HG03558 (cell line): ENCODE results near the gene ARMC5.
"Not testable (repeated sequence)": the region's sequence is repeated elsewhere in the genome, so short reads cannot be mapped to it uniquely, and the experiment has no call there.

ENCODE experiments used
- ATAC-seq: cut with Tn5 transposase; IDR thresholded peaks from one replicate; pipeline ENCODE4 v1.9.1; 2021; ENCODE audit warnings: moderate number of reproducible peaks; ENCODE audit not compliant: unreplicated experiment; ENCODE audit errors: extremely low read depth

ARMC5 gene, protein sequence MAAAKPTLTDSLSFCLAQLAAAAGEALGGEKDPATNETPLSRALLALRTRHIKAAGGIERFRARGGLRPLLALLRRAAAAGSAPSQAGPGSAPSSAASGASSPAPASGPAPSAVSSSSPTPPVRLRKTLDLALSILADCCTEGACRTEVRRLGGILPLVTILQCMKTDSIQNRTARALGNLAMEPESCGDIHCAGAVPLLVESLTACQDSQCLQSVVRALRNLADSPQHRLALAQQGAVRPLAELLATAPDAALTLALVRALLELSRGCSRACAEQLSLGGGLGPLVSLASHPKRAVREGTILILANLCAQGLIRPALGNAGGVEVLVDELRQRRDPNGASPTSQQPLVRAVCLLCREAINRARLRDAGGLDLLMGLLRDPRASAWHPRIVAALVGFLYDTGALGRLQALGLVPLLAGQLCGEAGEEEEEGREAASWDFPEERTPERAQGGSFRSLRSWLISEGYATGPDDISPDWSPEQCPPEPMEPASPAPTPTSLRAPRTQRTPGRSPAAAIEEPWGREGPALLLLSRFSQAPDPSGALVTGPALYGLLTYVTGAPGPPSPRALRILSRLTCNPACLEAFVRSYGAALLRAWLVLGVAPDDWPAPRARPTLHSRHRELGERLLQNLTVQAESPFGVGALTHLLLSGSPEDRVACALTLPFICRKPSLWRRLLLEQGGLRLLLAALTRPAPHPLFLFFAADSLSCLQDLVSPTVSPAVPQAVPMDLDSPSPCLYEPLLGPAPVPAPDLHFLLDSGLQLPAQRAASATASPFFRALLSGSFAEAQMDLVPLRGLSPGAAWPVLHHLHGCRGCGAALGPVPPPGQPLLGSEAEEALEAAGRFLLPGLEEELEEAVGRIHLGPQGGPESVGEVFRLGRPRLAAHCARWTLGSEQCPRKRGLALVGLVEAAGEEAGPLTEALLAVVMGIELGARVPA

GRCh38 chr16:31458844-31459686, at the start of gene ARMC5:
ARMC5 (plus strand) TSS chr16:31459501; CDS start chr16:31459525, 24 bp downstream.
- ATAC-seq, result peak; percentile 50

- no peak for ATAC-seq
Observed at GRCh38 chr16:31410082-31410481, 49.2 kb upstream of the ARMC5 start.

- ATAC-seq, result no peak
Observed at GRCh38 chr16:31411024-31411844, 48.1 kb upstream of the ARMC5 start.

DNA sequence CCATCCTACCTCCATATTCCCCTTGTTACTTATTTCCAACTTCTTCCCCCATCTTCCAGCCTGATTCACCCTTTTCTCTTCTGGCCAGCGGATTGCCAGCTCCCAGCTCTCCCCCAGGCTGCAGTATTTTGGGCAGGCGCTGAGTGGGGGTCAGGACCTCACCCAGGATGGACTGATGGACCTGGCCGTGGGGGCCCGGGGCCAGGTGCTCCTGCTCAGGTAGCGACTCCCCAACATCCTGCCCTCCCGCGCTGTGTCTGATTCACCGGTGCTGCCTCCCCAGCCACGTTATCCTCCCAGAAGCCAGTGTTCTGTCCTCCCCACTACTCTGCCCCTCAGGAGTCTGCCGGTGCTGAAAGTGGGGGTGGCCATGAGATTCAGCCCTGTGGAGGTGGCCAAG, 46.6 kb upstream of the ARMC5 start:
- no peak for ATAC-seq

- no peak for ATAC-seq
Observed at GRCh38 chr16:31413381-31413780, 45.9 kb upstream of the ARMC5 start.

- no peak for ATAC-seq
Observed at GRCh38 chr16:31413943-31414342, 45.4 kb upstream of the ARMC5 start.

DNA sequence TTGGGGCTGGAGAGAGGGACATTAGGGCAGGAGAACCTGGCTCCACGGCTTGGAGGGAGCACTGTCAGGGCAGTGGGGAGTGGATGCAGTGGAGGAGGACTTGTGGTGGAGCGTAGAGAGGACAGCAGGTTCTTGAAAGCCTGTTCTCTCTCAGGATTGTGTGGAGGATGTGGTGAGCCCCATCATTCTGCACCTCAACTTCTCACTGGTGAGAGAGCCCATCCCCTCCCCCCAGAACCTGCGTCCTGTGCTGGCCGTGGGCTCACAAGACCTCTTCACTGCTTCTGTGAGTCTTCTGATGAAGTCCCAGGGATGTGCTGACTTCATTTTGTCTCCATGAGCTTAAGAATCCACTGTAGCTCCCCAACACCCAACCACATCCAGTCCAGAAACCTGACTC, 44.6 kb upstream of the ARMC5 start:
- ATAC-seq, result no peak

DNA sequence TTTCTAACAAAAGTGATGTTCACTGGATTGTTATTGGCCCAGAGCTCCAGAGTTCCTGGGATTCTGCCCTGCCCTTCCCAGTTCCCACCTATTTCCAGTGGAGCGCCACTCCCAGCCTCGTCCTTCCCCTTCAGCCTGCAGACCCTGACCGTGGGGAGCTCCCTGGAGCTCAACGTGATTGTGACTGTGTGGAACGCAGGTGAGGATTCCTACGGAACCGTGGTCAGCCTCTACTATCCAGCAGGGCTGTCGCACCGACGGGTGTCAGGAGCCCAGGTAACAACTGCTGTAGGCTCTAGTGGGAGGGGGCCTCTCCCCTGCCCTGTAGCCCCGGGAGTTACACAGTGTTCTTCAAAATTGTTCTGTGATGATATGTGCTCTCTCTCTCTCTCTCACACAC, 42.9 kb upstream of the ARMC5 start:
- ATAC-seq, result no peak

- ATAC-seq, result not testable (repeated sequence)
Observed at GRCh38 chr16:31417036-31417435, 42.3 kb upstream of the ARMC5 start.

- ATAC-seq, result no peak
Observed at GRCh38 chr16:31417916-31418315, 41.4 kb upstream of the ARMC5 start.

DNA sequence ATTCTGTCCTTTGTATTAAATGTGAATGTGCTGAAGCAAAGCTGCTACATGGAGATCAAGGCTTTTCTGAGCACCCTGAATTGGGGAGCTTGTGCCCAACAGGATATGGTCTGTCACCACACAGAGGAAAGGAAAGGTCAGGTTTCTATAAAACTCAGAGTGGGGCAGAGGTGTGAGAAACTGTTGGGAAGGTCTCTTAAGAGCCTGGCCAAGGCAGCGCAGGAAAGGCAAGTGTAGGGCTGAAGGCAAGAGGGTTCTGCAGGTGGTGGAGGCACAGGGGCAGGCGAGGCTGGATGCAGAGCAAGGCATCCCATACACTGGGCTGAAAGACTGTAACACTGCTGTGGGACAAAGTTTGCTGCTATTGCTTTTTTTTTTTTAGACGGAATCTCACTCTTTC, 39.3 kb upstream of the ARMC5 start:
- ATAC-seq, result no peak

DNA sequence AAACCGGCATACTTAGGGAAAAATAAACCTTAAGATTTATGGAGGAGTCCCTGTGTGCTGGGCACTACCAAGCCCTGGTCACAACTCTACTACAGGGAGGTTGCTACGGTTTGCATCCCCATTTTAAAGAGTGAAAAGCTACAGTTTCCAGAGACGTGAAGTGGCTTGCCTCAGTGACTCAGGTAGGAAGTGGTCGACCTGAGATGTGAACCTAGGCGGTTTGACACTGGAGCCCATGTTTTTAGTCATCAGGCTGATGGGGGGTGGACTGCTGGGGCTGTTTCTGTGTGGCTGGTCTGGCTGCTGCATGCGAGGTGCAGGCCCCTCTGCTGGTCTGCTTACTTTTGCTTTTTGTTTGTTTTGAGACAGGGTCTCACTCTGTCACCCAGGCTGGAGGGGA, 37.7 kb upstream of the ARMC5 start:
- no peak for ATAC-seq

DNA sequence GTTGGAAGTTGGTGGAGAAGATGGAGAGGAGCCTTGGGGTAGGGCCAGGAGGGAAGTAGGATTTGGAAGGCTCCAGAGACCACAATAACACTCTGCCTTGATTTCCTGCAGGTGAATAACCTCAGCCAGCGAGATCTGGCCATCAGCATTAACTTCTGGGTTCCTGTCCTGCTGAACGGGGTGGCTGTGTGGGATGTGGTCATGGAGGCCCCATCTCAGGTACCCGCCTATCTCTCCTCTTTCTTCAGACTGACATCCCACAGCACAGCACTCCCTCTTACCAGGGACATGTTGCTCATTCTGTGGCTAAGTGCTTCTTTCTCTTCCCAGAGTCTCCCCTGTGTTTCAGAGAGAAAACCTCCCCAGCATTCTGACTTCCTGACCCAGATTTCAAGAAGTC, 36.1 kb upstream of the ARMC5 start:
- no peak for ATAC-seq

GRCh38 chr16:31423801-31424200, 35.5 kb upstream of the ARMC5 start:
- no peak for ATAC-seq

DNA sequence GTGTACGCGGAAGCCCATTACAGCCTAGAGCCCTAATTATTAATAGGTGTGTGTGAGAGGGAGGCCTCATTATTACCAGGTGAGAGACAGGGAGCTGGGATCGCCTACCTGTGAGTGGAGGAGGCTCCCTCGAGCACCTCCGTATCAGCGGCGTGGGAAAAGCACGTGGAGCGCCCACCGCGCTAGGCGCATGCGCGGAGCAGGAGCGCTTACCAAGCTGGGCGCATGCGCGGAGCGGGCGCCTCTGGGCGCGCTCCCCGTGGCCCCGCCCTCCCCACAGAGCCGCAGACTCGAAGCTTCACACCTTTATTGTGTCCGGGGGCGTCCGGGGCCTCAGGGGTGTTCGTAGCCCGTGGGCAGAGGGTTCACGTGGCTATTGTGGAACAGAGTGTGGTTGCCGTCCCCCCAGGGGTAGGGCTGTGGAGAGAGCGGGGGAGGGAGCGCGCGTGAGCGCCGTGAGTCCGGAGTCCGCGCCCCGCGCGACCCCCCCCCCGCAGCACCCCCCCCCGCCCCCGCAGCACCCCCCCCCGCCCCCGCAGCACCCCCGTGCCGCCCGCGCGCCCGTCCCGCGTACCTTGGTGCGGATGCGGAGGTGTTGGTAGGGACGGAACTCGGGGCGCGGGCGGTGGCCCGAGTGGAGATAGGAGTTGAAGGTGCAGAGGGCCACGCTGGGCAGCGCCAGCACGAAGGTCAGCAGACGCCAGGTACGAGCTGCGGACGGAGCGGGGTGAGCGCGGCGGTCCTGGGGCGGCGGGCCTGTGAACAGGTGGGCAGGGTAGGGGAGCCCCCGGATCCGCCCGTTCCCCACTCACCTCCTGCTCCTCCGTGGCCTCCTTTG, 31.6 kb upstream of the ARMC5 start:
- ATAC-seq, result no peak

DNA sequence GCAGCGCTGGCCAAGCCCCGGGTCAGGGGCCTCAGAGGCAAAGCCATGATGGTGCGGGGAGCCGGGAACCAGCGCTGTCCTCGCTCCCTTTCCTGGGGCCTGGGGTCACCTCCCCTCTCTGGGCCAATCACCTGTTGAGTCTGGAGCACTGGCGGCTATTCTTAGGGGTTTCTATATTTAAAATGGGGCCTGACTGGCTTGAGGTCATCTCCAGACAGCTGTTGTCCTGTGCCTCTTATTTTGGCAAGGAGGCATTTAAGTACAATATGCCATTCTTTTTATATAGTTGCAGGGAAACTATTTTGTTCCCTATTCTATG, 31.1 kb upstream of the ARMC5 start, which contains the start of gene COX6A2:
Gene COX6A2, minus strand, starts transcription at position 82 of the 319 bp plus-strand sequence. Its CDS starts 35 bp downstream, at position 47.
- ATAC-seq, result no peak

- no peak for ATAC-seq
Observed at GRCh38 chr16:31428638-31429247, 30.6 kb upstream of the ARMC5 start.

- ATAC-seq, result no peak
Observed at GRCh38 chr16:31429314-31429713, 30.0 kb upstream of the ARMC5 start.
